Large intestine (tissue), 3 donors: ENCODE data around the gene ACO2. TPM values are rescaled to one million over a fixed set of nuclear protein-coding genes. Genes with fewer than 3 reads are reported as not detected.
"Not testable (repeated sequence)": the region's sequence is repeated elsewhere in the genome, so short reads cannot be mapped to it uniquely, and the experiment has no call there.

Experiments used
- DNase-seq, 2 donors: peaks; one replicate each; pipeline versions ENCODE4 v3.0.0 to v3.0.0-alpha.2; 2013
- H3K27ac ChIP-seq: one replicate; pipeline ENCODE4 v1.5.1; 2013; ENCODE audit warnings: low read length
- H3K27me3 ChIP-seq: 2 replicates; pipeline ENCODE4 v1.6.1; 2013; ENCODE audit warnings: low read length; ENCODE audit not compliant: control insufficient read depth, insufficient read depth
- H3K36me3 ChIP-seq: 2 replicates; pipeline ENCODE4 v1.6.1; 2013; ENCODE audit warnings: low read length; ENCODE audit not compliant: control insufficient read depth, insufficient read depth
- H3K4me1 ChIP-seq: one replicate; pipeline ENCODE4 v1.6.1; 2013; ENCODE audit warnings: low read length; ENCODE audit not compliant: control insufficient read depth, insufficient read depth
- H3K4me3 ChIP-seq: one replicate; pipeline ENCODE4 v1.5.1; 2013; ENCODE audit warnings: low read length
- H3K9me3 ChIP-seq: one replicate; pipeline ENCODE4 v1.6.1; 2013; ENCODE audit warnings: mild to moderate bottlenecking, low read depth, low read length, moderate library complexity; ENCODE audit not compliant: control insufficient read depth
- WGBS: methylation state at CpG from one replicate; pipeline ENCODE4 v1.1.5; 2013; ENCODE audit warnings: low lambda C conversion rate; ENCODE audit not compliant: insufficient coverage; 5-methylcytosine and 5-hydroxymethylcytosine counted together
- polyA plus RNA-seq: library from polyadenylated mRNA; unstranded; fragments of 120-200 nt; gene quantifications from one replicate; pipeline ENCODE4 v1.2.1, GENCODE V29; 2013

ACO2 gene
- polyA plus RNA-seq, 1 donor, result 209 TPM

DNA sequence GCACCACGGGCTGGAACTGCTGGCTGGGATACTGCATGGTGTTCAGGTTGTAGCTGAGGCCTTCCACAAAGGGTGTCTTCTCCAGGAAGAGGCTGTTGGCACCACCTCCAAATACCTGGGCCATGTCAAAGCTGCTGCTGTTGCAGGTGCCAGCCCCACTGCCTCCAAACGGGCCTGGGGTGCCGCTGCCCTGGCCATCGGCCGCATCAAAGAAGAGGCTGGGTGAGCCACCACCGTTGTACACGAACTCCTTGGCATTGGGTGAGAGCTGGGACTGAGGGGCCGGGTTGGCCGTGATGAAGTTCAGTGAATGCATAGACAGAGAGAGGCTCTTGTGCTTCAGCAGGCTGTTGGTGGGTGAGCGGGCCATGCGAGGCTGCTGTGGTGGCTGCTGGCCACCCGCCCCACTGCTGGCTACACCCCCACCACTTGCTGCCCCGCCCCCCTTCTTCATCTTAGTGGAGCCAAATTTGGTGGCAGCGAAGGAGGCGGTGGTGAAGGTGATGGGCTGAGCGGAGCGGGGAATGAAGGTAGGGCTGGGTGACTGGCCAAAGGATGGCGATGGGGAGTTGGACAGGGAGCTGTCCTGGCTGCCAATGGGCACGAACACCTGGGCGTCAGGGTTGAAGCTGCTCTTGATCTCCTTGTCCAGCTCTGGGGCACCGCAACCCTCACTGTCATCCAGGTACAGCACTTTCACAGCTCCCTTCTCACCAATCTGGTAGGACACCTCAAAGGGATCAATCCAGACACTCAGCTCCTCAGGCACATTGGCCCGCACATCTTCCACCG is 32.4 kb upstream of the ACO2 start:
- peaks cover 76% of the 10 kb centered on the region for H3K36me3 ChIP-seq

DNA sequence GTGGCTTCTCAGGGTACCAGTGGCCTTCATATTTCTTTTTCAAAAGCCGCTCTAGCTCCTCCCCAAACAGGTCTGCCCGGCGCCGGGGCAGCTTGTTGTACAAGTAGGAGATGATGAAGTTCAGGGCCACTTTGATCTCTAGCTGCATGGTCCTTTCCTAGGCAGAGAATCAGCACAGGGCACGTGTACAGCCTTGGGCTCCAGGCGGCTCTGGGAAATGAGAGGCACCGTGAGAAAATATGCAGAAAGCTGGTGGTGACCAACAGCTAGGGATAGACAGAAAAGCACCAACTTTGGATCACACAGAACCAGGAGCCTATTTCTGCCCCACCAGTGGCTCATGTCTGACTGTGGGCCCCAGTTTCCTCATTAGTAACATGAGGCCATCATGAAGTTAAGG is 31.7 kb upstream of the ACO2 start:
- H3K27me3 ChIP-seq, result no peaks in the 10 kb centered on the region
- H3K4me3 ChIP-seq, result no peak overlapping the region
- WGBS, result no CpG with 5 or more reads among the region's 7 CpGs
- H3K27ac ChIP-seq, result no peak overlapping the region
- no peak for DNase-seq
- no peaks in the 10 kb centered on the region for H3K9me3 ChIP-seq
- H3K36me3 ChIP-seq, result peaks cover 71% of the 10 kb centered on the region
- no peaks in the 10 kb centered on the region for H3K4me1 ChIP-seq

More for the DNA sequence above, 32.4 kb upstream of the ACO2 start:
- WGBS, result no CpG with 5 or more reads among the region's 23 CpGs
- no peaks in the 10 kb centered on the region for H3K27me3 ChIP-seq
- H3K4me1 ChIP-seq, result no peaks in the 10 kb centered on the region
- H3K4me3 ChIP-seq, result no peak overlapping the region
- no peak overlapping the region for H3K27ac ChIP-seq
- H3K9me3 ChIP-seq, result no peaks in the 10 kb centered on the region
- no peak for DNase-seq

DNA sequence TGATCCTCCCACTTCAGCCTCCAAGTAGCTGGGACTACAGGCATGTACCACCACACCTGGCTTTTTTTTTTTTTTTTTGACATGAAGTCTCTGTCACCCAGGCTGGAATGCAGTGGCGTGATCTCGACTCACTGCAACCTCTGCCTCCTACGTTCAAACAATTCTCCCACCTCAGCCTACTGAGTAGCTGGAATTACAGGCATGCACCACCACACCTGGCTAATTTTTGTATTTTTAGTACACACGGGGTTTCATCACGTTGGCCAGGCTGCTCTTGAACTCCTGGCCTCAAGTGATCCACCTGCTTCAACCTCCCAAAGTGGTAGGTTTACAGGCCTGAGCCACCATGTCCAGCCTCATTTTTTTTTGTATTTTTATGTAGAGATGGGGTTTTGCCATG is 28.4 kb upstream of the ACO2 start:
- not testable (repeated sequence) for H3K9me3 ChIP-seq, H3K4me3 ChIP-seq, H3K27ac ChIP-seq, H3K4me1 ChIP-seq, H3K27me3 ChIP-seq, DNase-seq
- peaks cover 58% of the 10 kb centered on the region for H3K36me3 ChIP-seq
- WGBS, result no CpG with 5 or more reads among the region's 5 CpGs

DNA sequence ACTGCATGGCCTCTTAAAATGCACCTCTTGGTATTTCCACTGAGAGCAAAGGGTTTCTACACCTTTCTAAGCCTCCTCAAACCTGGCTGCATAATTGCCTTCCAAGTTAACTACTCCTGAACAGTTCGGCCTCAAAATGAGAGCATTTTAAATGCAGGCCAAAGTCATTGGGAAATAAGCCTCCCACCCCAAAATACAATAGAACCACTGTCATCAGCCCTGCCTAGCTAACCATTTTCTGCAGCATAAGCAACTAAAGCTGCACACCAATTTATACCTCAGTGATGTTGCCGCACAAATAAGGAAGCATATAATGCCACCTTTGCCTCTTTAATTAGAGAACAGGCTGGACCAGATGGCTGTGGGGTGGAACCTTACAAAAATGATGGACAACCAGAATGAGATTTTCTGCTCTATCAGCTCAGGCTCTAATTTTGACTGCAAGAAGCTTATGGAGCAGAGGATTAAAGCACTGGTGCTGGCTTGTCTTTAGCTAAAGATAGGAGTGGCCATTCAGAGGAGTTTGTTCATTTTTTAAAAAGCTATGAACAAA is 26.6 kb upstream of the ACO2 start:
- WGBS, result no CpG with 5 or more reads among the region's 2 CpGs
- no peaks in the 10 kb centered on the region for H3K9me3 ChIP-seq
- no peaks in the 10 kb centered on the region for H3K27me3 ChIP-seq
- H3K36me3 ChIP-seq, result peaks cover 41% of the 10 kb centered on the region
- H3K4me3 ChIP-seq, result no peak overlapping the region
- DNase-seq, result no peak
- no peaks in the 10 kb centered on the region for H3K4me1 ChIP-seq
- no peak overlapping the region for H3K27ac ChIP-seq

DNA sequence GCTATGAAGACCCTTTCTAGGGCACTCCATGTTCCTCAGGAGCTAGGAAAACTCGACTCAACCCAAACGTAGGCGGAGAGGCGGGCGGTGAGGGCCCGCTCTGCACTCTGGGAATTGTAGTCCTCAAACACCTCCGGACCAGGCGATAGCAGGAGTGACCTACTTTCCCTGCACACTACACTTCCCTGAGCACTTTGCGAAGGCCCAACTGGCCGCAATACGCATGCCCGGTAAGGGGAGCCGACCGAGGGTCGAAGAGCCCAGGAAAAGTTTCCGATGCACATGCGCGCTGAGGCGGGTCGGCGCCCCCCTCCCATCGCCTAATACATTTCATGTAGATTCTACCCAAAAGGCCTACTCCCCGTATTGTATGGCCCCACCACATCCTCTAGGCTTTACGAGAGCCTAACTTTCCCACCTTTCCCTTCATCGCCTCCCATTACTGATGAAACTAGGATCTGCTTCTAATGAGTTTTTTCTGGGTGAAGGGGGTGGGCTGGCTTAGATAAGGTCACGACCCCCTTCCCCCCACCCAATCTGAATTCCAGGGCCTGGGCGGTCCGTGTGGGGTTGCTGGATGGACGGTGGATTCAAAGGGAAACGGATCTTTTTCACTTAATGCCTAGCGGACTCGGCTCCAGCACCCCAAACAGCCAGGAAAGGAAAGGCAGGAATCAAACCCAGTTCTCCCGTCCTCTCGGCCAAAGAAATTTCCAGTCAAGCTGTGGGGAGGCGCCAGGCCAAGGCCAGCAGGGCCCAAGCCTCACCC is 24.4 kb upstream of the ACO2 start:
- Histone ChIP-seq H3K27me3 (no peaks in the 10 kb centered on the region), H3K4me3 (peak overlapping the region; percentile 75), H3K36me3 (peaks cover 25% of the 10 kb centered on the region), H3K27ac (peak overlapping the region; percentile 97), H3K9me3 (no peaks in the 10 kb centered on the region), H3K4me1 (peaks cover 5% of the 10 kb centered on the region)
- peak; percentile 96 to 97 for DNase-seq
- no CpG with 5 or more reads among the region's 35 CpGs for WGBS

DNA sequence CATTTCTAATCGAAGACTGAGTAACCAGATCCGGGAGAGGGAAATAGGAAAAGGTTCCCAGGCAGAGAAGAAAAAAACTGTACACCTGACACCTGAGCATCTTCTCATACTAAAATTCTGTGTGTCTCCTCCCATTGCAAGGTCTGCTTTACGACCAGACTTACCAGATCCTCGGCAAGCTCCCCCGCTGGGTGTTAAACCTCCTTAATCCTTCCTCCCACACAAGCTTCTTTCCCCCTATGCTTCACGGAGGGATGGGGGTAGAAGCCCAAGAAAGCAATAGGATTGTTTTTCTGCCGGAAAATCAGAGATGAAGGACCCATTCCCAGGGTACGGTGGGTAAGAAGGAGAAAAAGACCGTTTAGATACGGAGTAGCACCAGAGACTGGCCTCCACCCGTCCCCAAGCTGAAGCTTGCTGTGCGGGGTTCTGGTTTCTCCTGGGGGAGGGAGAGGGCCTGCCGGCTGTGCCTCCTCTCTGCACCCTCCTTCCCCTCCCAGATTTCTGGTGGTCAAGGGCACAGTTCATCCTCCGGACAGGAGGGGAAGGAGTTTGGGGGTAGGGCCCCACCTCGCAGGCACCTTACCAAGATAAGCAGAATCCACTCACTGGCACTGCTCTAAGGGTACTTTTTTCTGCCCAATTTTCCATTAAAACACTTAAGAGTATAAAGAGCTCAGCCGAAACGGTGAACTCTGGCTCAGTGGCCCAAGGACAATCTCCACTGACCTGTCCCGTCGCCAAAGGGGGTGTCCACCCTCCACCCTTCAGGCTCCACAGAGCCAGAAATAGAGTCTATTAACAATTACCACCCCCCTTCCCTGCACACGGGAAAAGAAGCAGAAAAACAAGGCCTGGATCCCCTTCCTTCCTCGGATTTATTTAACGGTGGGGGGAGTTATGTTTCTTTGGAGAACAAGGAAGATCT is 23.5 kb upstream of the ACO2 start:
- peak; percentile 21 to 46 for DNase-seq
- Histone ChIP-seq H3K36me3 (peaks cover 19% of the 10 kb centered on the region), H3K4me1 (peaks cover 5% of the 10 kb centered on the region), H3K27ac (peak overlapping the region; percentile 97), H3K27me3 (no peaks in the 10 kb centered on the region), H3K4me3 (peak overlapping the region; percentile 75), H3K9me3 (no peaks in the 10 kb centered on the region)
- WGBS, result no CpG with 5 or more reads among the region's 22 CpGs

DNA sequence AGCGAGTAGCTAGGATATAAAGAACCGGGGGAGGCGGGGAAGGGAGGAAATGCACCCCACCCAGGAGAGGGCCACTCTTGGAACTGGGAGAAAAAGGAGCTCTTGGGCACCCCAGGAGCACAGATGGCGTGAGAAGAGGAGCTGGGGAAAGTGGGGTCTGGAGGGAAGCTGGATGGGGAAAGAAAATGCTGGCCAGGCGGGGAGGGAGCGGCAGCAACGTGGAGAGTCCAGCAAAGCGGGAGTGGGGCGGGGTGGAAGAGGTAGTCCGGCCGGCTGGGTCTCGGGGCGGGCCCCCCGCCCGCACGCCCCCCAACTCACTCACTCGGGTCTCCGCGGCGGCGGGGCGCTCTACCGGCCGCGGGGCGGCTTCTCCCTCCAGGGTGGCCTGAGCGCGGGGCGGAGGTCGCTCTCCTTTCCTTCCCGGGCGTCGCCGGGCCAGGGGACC is 22.8 kb upstream of the ACO2 start:
- H3K4me1 ChIP-seq, result peaks cover 5% of the 10 kb centered on the region
- H3K9me3 ChIP-seq, result no peaks in the 10 kb centered on the region
- peak overlapping the region; percentile 75 for H3K4me3 ChIP-seq
- no peaks in the 10 kb centered on the region for H3K27me3 ChIP-seq
- peak overlapping the region; percentile 97 for H3K27ac ChIP-seq
- peaks cover 13% of the 10 kb centered on the region for H3K36me3 ChIP-seq
- no CpG with 5 or more reads among the region's 34 CpGs for WGBS
- no peak for DNase-seq

DNA sequence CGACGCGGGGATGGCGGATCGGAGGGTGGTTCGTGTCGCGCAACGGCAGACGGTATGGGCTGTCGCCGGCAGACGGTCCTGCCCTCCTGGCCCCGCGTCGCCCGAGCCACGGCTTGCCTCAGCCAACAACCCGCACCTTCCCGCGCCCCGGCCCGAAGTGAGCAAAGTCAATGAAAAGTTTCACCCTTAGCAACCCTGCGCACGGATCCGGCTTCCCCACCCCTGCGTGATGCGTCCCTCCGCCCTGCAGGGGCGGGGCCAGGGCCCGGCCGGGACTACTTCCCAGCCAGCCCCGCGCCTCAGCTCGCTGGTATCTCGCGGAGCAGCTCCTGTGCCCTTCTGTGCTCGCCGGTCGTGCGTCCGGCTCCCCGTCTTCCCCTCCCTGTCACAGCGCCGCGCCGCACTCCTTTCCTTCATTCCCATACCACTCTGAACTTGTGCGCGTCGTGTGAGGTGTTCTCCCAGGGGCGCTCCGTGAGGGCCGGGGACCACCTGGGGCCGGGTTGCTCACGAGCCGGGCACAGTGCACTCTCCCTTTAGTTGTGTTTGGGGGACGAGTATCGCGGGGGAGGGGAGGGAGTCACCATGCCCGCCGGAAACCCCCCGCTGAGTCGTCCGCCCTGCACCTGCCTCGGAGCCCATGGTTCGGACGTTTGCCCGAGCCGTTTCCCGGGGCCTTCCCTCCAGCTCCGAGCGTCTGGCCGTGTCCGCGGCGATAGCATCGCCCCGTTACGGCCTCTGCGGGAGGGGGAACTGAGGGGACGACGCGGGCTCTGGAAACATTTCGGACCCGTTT is 22.1 kb upstream of the ACO2 start, which contains the start of gene TOB2:
Gene TOB2, minus strand, starts transcription at position 163 of the 796 bp plus-strand sequence. CDS start 9,456 bp downstream, outside the sequence.
- Histone ChIP-seq H3K36me3 (peaks cover 12% of the 10 kb centered on the region), H3K27me3 (no peaks in the 10 kb centered on the region), H3K4me3 (peak within 1 kb of the TSS; percentile 75), H3K9me3 (no peaks in the 10 kb centered on the region), H3K27ac (peak within 1 kb of the TSS; percentile 97), H3K4me1 (peaks cover 5% of the 10 kb centered on the region)
- no CpG with 5 or more reads among the region's 85 CpGs for whole genome bisulfite sequencing
- peak; percentile 95 to 98 for DNase-seq

DNA sequence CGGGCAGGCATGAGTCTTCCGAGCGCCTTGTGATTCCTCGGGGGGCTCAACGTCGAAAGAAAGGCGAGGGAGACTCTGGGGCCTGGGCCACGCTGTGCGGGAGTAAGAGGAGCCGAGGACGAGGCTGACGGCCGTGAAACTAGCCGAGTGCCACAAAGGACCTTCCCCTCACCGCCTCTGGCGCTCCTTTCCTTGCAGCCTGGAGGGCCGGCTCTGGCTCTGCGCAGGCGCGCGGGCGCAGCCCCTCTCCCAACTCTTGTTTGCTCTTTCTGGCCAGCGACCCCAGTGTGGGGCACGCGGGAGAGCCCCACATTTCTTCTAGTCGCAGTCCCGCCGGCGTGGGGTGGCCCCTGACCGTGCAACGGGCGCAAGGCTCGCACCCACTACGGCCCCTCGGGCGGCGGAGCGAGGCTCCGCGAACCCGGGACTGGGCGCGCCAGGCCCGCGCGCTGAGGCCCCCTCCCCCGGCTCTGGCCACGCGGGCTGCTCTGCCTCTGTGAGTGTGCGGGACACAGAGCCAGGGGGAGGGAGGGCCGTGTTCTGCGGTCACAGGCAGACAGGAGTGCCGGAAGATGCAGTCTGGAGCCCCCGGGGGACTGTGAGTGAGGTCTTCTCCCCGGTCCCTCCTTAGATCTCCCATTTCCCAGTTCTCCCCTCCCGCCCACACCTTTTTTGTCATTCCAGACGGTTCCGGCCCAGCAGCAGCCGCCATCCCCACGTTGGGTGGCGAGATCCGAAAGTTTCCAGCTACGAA is 21.3 kb upstream of the ACO2 start:
- H3K27ac ChIP-seq, result peak overlapping the region; percentile 97
- H3K36me3 ChIP-seq, result peaks cover 7% of the 10 kb centered on the region
- WGBS, result 0% methylated on average over 1 of the region's 63 CpGs
- no peaks in the 10 kb centered on the region for H3K9me3 ChIP-seq
- H3K4me1 ChIP-seq, result peaks cover 5% of the 10 kb centered on the region
- H3K4me3 ChIP-seq, result peak overlapping the region; percentile 75
- peak; percentile 58 to 78 for DNase-seq
- no peaks in the 10 kb centered on the region for H3K27me3 ChIP-seq
